HG03103 (cell line): Measurements from ENCODE around the gene IL1RAPL1.

Experiments
- ATAC-seq: cut with Tn5 transposase; IDR thresholded peaks from one replicate; pipeline ENCODE4 v1.9.1; 2021; ENCODE audit warnings: low read depth; ENCODE audit not compliant: unreplicated experiment

The IL1RAPL1 gene

DNA sequence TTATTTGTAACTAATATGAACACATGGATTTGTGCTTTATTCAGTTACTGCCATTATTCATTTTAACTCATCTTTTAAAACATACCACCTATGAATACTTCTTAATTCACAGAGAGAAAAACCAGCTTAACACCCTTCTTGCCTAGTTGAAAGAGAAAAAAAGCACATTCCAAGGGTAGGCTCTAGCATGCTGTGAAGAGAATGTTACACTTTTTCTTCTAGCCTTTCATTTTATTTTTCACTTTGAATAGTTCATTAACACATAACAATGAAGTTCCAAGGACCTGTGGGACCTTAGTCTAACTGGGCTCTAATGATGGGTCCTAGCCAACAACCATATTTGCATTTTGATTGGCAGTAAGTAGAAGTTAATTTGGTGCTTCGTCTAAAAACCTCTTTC, 1348.2 kb downstream of the IL1RAPL1 start:
- no peak for ATAC-seq

DNA sequence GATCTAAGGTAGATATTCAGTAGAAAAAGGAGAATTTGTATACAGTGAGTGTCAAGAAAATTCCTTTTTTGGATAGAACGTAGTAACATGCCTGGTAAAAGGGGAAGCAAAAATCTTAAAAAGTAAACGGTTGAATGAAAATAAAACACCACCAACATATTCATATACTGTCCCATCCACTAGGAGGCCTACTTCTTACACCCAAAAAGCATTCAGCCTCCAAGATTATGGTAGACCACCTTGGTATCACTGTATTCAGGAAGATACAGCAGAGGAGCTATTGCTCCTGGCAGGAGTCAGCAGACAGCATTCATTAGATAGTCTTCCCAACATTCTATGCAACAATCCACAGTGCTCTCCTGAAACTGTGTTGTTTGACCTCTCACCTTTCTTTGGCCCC, 1353.5 kb downstream of the IL1RAPL1 start:
- no peak for ATAC-seq

DNA sequence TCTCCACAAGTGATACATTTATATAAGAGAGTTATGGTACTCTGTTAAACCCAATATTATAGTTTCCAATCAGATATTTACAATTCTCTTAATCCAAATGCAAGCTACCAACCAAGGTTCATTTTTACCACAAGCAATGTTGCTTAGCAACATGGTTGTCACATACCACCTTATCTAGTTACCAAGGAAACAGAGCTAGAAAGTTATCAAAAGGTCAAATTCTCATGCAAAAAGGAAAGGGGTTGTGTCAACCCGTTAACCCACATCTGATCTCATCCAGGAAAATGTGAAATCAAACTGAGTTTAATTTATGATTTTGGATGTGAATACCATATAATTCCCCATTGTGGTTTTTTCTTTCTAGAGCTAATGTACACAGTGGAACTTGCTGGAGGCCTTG, 1354.0 kb downstream of the IL1RAPL1 start:
- ATAC-seq, result no peak

DNA sequence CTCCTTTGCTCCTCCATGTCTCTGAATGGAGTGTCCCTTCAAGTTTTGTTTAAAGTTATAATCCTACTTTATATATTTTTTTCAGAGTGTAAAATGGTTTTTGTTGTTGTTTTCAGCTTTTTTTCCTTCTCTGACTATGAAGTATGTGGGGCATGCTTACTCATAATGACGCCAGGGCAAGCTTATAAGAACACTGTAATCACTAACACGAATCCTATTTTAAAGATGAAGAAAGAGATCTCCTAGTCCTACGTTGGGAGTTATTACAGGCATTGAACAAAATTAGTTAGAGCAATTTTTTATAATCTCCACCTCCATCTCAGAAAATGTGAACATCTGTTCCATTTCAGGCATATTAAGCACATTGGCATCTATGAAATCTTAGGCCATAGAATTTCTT, 1360.0 kb downstream of the IL1RAPL1 start:
- no peak for ATAC-seq

DNA sequence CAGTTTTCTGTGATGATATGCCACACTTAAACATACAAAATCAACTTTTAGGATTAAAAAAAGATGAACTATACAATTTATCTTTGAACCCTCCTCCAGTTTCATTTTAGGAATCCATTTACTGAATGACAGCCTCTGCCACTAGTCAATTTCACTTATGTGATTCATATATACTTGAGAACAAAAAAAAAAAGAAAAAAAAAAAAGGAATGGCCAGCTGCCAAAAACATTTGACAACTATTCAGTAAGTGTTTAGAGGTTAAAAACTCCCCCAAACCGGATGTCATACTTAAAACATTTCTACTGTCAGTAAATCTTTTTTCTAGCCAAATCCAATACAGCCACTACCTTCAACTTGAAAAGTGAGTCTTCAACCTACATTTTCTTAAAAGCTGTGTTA, 1361.4 kb downstream of the IL1RAPL1 start:
- ATAC-seq, result no peak

DNA sequence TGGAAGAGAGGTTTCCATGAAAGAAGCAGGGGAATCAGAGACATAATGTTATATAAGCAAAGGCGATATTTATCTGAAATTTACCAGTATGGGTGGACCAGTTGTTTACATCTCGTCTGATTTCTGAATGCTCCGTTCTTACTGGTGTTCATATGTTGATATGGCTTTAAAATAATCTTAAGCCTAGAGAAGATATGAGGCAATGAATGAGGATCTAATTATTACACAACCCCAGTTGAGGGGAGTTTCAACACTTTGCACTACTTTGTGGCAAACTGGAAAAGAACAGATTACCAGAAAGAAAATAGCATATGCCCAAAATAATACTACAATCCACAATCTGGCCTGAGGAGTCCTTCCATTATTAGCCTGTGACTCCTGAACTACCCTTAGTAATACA, 1364.8 kb downstream of the IL1RAPL1 start:
- ATAC-seq, result no peak

DNA sequence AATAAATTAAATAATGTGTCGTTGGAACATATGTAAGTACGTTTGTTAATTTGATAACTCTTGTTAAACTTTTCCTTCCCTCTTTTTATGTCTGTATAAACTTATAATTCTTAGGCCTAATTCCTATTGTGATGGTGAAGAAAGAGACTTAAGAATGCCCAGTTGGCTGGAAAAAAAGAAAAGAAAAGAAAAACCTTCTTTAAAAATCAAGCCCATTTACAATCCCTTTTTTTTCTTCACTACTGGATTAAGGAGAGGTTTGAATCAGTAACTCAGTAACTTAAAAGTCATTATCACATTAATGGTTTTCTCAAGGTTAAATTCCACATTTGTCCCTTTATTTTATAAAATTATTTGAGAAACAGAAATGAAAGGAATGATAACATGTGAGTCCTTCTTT, 1374.8 kb downstream of the IL1RAPL1 start:
- ATAC-seq, result no peak

DNA sequence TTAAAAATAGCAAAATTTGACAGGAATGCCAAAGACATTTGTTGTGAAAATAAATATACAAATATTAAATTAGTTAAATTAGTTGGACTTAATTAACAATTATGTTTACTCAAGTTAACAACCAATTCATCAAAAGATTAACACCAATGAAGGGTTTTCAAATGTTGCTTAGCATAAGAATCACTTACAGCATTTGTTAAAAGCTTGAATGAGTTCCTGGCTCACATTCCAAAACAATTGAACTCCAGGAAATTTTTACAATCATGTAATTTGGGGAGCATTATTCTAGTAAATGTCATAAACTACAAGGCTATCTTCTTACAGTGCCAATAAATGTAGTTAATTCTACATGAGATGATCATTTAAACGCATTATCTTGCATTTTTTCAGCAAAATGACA, 1378.4 kb downstream of the IL1RAPL1 start:
- ATAC-seq, result no peak

DNA sequence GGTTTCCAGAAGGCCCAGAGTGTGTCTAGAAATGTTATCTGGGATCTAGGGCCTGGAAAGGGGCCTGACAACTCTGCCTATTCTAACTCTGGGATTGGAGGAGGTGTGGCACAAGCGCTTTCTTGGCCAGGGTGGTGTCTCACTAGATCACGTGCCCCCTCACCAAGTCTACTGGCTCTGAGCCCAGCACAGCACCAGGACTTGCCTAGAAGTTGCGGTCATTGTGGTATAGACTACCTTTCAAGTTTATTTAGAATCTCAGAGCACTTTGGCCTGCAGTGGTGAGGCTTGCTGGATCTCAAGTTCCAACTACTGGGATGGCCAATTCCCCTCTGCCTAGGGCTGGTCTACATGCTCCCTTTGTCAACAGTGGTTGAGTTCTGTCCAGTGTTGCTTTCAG, 1404.8 kb downstream of the IL1RAPL1 start:
- ATAC-seq, result no peak

DNA sequence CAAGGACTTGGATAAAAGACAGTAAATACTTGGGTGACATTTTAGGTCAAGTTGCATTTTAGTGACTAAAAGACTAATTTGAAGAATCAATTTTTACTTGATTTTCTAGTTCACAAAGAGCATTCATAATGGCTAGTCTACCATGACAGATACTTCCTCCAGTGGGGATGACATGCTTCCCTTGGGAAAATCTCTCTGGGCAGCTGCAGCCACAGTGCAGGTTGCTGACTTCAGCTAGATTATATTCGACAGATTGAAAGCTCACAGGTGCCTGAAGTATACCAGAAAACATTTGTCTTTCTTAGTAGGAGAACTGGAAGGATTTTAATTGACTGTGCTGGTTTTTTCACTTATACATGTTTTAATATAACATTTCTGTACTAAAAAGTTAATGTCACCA, 1418.6 kb downstream of the IL1RAPL1 start:
- ATAC-seq, result no peak
